K562 (cell line): ENCODE data around the gene MYO5C. TPM values are rescaled to one million over a fixed set of nuclear protein-coding genes. Genes with fewer than 3 reads are reported as not detected.

Experiments used
- ATAC-seq: fragments of 200-7000 bp; cut with Tn5 transposase; 3 replicates; pipeline ENCODE4 v1.9.1; 2020; ENCODE audit warnings: moderate library complexity
- BruUV-seq: library from RNA; stranded (reverse); fragments of 400-500 nt; replicated peaks from 2 replicates; lab custom pipeline; 2021; lab: Mats Ljungman, UMichigan
- CTCF ChIA-PET: fragments of 300-600 bp; formaldehyde crosslinking; extraction: SDS; loops from one replicate; lab custom pipeline; 2021; ENCODE audit warnings: low intra/inter-chr PET ratio; lab: Yijun Ruan, JAX
- POLR2A ChIA-PET: fragments of 300-600, 350-650 bp; sonication (Branson Sonifier 250); formaldehyde crosslinking; extraction: SDS; loops from one replicate; lab custom pipeline; 2021; ENCODE audit warnings: antibody characterized with exemption, inconsistent platforms; lab: Yijun Ruan, JAX
- DNase-seq, 4 experiments: peaks; one replicate each; pipeline versions ENCODE4 v3.0.0 to v3.0.0-alpha.2; 2011 to 2018; ENCODE audit warnings: low spot score in 3 of 4, mixed read lengths in 3 of 4; ENCODE audit errors: extremely low read depth in 1 of 4
- FAIRE-seq: peaks from 2 replicates; lab custom pipeline; 2011; peaks lifted over from hg19 to GRCh38; lab: Jason Lieb, UNC
- H2AFZ ChIP-seq: 2 replicates; pipeline ENCODE4 v1.6.0; 2011; ENCODE audit warnings: low read depth, low read length, control low read depth, inconsistent platforms
- H3K27ac ChIP-seq: fragments of 200-600 bp; 3 replicates; pipeline ENCODE4 v1.8.0; 2011; ENCODE audit warnings: low read depth, mild to moderate bottlenecking, control low read depth, inconsistent platforms, low read length, moderate library complexity, mixed read lengths; ENCODE audit errors: extremely low read depth
- H3K27me3 ChIP-seq, 2 experiments: fragments of 300-600 bp in 1 of 2; 2 replicates in 1 of 2; 3 replicates in 1 of 2; pipeline versions ENCODE4 v1.6.0 to v1.8.0; 2011; ENCODE audit warnings: inconsistent platforms in 2 of 2, low read length in 2 of 2, mild to moderate bottlenecking in 1 of 2, mixed read lengths in 1 of 2, moderate library complexity in 1 of 2; ENCODE audit not compliant: control insufficient read depth in 2 of 2, insufficient read depth in 2 of 2
- H3K36me3 ChIP-seq: fragments of 300-600 bp; 3 replicates; pipeline ENCODE4 v1.8.0; 2011; ENCODE audit warnings: mild to moderate bottlenecking, low read length, inconsistent platforms; ENCODE audit not compliant: control insufficient read depth, insufficient read depth
- H3K4me1 ChIP-seq, 2 experiments: fragments of 200-600 bp in 1 of 2; replicated peaks in 1 of 2; 2 replicates in 1 of 2; 3 replicates in 1 of 2; pipeline versions ENCODE4 v1.5.1 to v1.8.0; 2011; ENCODE audit warnings: inconsistent platforms in 2 of 2, low read length in 2 of 2, mild to moderate bottlenecking in 1 of 2, mixed read lengths in 1 of 2, moderate library complexity in 1 of 2; ENCODE audit not compliant: control insufficient read depth in 2 of 2, insufficient read depth in 2 of 2
- H3K4me2 ChIP-seq: 2 replicates; pipeline ENCODE4 v1.6.1; 2011; ENCODE audit warnings: low read length, control low read depth, inconsistent platforms, mixed read lengths; ENCODE audit not compliant: insufficient read depth
- H3K4me3 ChIP-seq: fragments of 200-600 bp; sonication (generic), shearing (Covaris generic); 2 replicates; pipeline ENCODE4 v1.5.1; 2016; ENCODE audit warnings: control low read depth, inconsistent platforms
- H3K79me2 ChIP-seq: fragments of 200-600 bp; 3 replicates; pipeline ENCODE4 v1.8.0; 2011; ENCODE audit warnings: low read length, inconsistent platforms; ENCODE audit not compliant: control insufficient read depth, insufficient read depth
- H3K9ac ChIP-seq, 2 experiments: 2 replicates each; pipeline versions ENCODE4 v1.6.0 to v1.6.1; 2011; ENCODE audit warnings: low read depth in 2 of 2, low read length in 2 of 2, control low read depth in 1 of 2, inconsistent platforms in 1 of 2, mild to moderate bottlenecking in 1 of 2, mixed read lengths in 1 of 2; ENCODE audit not compliant: insufficient read depth in 1 of 2
- H3K9me1 ChIP-seq: one replicate; pipeline ENCODE4 v1.6.0; 2011; ENCODE audit warnings: inconsistent platforms, mild to moderate bottlenecking, low read length, moderate library complexity; ENCODE audit not compliant: control insufficient read depth, insufficient read depth
- H3K9me3 ChIP-seq: replicated peaks from 2 replicates; pipeline ENCODE4 v1.5.1; 2011; ENCODE audit warnings: low read depth, low read length, inconsistent platforms; ENCODE audit not compliant: control insufficient read depth, insufficient read depth
- H4K20me1 ChIP-seq: replicated peaks from 2 replicates; pipeline ENCODE4 v1.6.1; 2011; ENCODE audit warnings: low read length, inconsistent platforms, mixed read lengths; ENCODE audit not compliant: control insufficient read depth, insufficient read depth
- EP300 ChIP-seq: IDR thresholded peaks from 2 replicates; pipeline ENCODE4 v1.6.1; 2012; ENCODE audit warnings: low read length, improper control_type of control experiment
- PPARD ChIP-seq: fragments of 250-450 bp; sonication (Bioruptor Pico); IDR thresholded peaks from 2 replicates; pipeline ENCODE4 v1.8.0; 2022; ENCODE audit warnings: inconsistent platforms, mild to moderate bottlenecking, moderate library complexity
- RREB1 ChIP-seq: fragments of 250-450 bp; sonication (Bioruptor Pico); IDR thresholded peaks from 2 replicates; pipeline ENCODE4 v1.4.0; 2020
- UBTF ChIP-seq, 2 experiments: IDR thresholded peaks; 2 replicates each; pipeline ENCODE4 v1.6.1; 2012; ENCODE audit warnings: improper control_type of control experiment in 2 of 2, low read depth in 2 of 2, low read length in 2 of 2, borderline replicate concordance in 1 of 2
- WGBS: fragments of 100-300 bp; shearing (Covaris generic); methylation state at CpG from one replicate; pipeline ENCODE4 v1.1.6; 2016; ENCODE audit warnings: low coverage, mixed read lengths; ENCODE audit not compliant: insufficient coverage; ENCODE audit errors: missing lambda C conversion rate; 5-methylcytosine and 5-hydroxymethylcytosine counted together
- in situ Hi-C: fragments of 300-500 bp; cut with MboI; formaldehyde crosslinking; loops from 4 replicates; pipeline ENCODE4 v1.15.0; 2018; ENCODE audit warnings: inconsistent platforms, mixed read lengths
- intact Hi-C: fragments of 100-400 bp; cut with micrococcal nuclease; formaldehyde crosslinking; loops from 2 replicates; pipeline ENCODE4 v1.14.2; 2022
- polyA plus RNA-seq, 8 experiments: library from polyadenylated mRNA; depleted of rRNA in 4 of 8; stranded (reverse) in 5 of 8; unstranded in 3 of 8; fragments of >200 nt; fragmentation: Nextera tagmentation in 2 of 8; fragmentation: Illumina TruSeq in 1 of 8; extraction: Ambion mirVana in 2 of 8; extraction: Trizol in 1 of 8; gene quantifications; 2 replicates each; pipeline versions ENCODE4 v1.2.1 to v1.2.3, GENCODE V29; 2011 to 2014; ENCODE audit warnings: inconsistent platforms in 1 of 8, missing spikeins in 1 of 8
- total RNA-seq, 7 experiments: library from RNA; depleted of rRNA in 6 of 7; stranded (reverse); fragments of >200 nt in 6 of 7; fragmentation: Illumina TruSeq in 2 of 7; extraction: Trizol in 2 of 7; gene quantifications; 2 replicates each; pipeline versions ENCODE4 v1.2.1 to v1.2.3, GENCODE V29; 2011 to 2021; ENCODE audit warnings: low replicate concordance in 1 of 7

Gene MYO5C
- total and polyA plus RNA-seq, 9 of the 15 experiments (the other 6 are each of a cell fraction or from before 2014, with no cell fraction given), result 0.01 to 0.24 TPM; not detected in 7

GRCh38 chr15:52329987-52330386 lies 34.4 kb upstream of the MYO5C start:
- no peaks in the 10 kb centered on the region for H3K9me3 ChIP-seq
- H3K4me2 ChIP-seq, result no peak overlapping the region
- no peaks in the 10 kb centered on the region for H3K4me1 ChIP-seq
- FAIRE-seq, result no peak
- no peak for TF ChIP-seq EP300
- TF ChIP-seq PPARD (CRISPR knock-in tag), result no peak
- no peak for TF ChIP-seq UBTF (IDR thresholded peaks at IDR 0.05; ENCODE audit: borderline replicate concordance in 1 of 2, low read depth in 2 of 2, low read length in 2 of 2)
- TF ChIP-seq RREB1 (CRISPR knock-in tag), result no peak
- TF ChIP-seq, all 486 proteins: peak for 0
- Histone ChIP-seq H4K20me1 (no peaks in the 10 kb centered on the region), H3K9me1 (no peaks in the 10 kb centered on the region), H3K36me3 (no peaks in the 10 kb centered on the region), H3K9ac (no peak overlapping the region), H3K27ac (no peak overlapping the region), H3K79me2 (no peaks in the 10 kb centered on the region), H3K4me3 (no peak overlapping the region), H3K27me3 (no peaks in the 10 kb centered on the region; a peak in 1 of 5 replicates), H2AFZ (no peak overlapping the region)
- no TSS peak for BruUV-seq
- no peak for ATAC-seq
- intact Hi-C loops, result loop anchor here (5.0 to 10.0 kb wide), 2 partner anchors 73 to 135 kb away; no protein-coding TSS in a partner anchor
- ChIA-PET POLR2A (interaction anchor here (0.7 kb wide), 1 partner anchor 401 kb away, joined by 5 read pairs; no protein-coding TSS in a partner anchor), CTCF (no interaction called here)
- 14% methylated on average over 1 of the region's 1 CpG for WGBS
- in situ Hi-C loops, result no loop called here
- no peak for DNase-seq
